Measurements from ENCODE around the gene FRMD4A.

The FRMD4A gene

DNA sequence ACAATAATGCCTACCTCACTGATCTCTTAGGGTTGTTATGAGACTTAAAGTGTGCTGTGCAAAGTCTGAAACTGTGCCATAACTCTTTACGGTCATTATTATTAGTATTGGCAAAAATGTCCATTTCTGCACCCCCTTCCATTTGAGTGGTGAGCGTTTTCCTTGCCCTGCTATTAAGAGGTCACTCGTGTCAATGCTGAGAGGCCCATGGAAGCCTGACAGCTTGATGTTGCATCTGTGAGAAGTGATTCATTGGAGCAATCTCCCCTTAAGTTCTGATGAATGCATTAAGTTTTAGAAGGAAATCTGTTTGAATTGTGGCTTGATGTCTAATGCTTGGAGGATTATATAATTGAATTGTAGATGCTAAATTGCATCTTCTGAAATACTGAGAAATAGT lies 253.3 kb downstream of the FRMD4A start:
- no peak for DNase-seq
- H3K27ac ChIP-seq (ENCODE audit: low read length), result no peak overlapping the region
- no peaks in the 10 kb centered on the region for H3K27me3 ChIP-seq (ENCODE audit: insufficient read depth, low read length, poor library complexity)
- no peak overlapping the region for H3K4me3 ChIP-seq (ENCODE audit: low read depth in 1 of 2, low read length in 2 of 2)
- H2AFZ ChIP-seq (ENCODE audit: low read depth, low read length), result no peak overlapping the region
- no peaks in the 10 kb centered on the region for H3K4me1 ChIP-seq (ENCODE audit: insufficient read depth, low read length)
- H4K20me1 ChIP-seq (ENCODE audit: insufficient read depth, low read length), result no peaks in the 10 kb centered on the region
- H3K9ac ChIP-seq (ENCODE audit: low read depth, low read length), result no peak overlapping the region
- ATAC-seq (ENCODE audit: insufficient read depth, low read depth), result no peak
- no peak for TF ChIP-seq EZH2 (IDR thresholded peaks at IDR 0.05; ENCODE audit: borderline replicate concordance, low read depth, low read length, severe bottlenecking)
- TF ChIP-seq, protein P1, sequence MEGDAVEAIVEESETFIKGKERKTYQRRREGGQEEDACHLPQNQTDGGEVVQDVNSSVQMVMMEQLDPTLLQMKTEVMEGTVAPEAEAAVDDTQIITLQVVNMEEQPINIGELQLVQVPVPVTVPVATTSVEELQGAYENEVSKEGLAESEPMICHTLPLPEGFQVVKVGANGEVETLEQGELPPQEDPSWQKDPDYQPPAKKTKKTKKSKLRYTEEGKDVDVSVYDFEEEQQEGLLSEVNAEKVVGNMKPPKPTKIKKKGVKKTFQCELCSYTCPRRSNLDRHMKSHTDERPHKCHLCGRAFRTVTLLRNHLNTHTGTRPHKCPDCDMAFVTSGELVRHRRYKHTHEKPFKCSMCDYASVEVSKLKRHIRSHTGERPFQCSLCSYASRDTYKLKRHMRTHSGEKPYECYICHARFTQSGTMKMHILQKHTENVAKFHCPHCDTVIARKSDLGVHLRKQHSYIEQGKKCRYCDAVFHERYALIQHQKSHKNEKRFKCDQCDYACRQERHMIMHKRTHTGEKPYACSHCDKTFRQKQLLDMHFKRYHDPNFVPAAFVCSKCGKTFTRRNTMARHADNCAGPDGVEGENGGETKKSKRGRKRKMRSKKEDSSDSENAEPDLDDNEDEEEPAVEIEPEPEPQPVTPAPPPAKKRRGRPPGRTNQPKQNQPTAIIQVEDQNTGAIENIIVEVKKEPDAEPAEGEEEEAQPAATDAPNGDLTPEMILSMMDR (IDR thresholded peaks at IDR 0.05; ENCODE audit: borderline replicate concordance, extremely low read depth, low read length, poor library complexity, severe bottlenecking), result no peak
- peaks cover 4% of the 10 kb centered on the region for H3K9me3 ChIP-seq (ENCODE audit: insufficient read depth, low read length, severe bottlenecking)
- H3K4me2 ChIP-seq (ENCODE audit: insufficient read depth, low read length), result no peak overlapping the region
- H3K36me3 ChIP-seq (ENCODE audit: insufficient read depth, low read length), result no peaks in the 10 kb centered on the region
- H3K79me2 ChIP-seq (ENCODE audit: insufficient read depth, low read length), result no peaks in the 10 kb centered on the region

DNA sequence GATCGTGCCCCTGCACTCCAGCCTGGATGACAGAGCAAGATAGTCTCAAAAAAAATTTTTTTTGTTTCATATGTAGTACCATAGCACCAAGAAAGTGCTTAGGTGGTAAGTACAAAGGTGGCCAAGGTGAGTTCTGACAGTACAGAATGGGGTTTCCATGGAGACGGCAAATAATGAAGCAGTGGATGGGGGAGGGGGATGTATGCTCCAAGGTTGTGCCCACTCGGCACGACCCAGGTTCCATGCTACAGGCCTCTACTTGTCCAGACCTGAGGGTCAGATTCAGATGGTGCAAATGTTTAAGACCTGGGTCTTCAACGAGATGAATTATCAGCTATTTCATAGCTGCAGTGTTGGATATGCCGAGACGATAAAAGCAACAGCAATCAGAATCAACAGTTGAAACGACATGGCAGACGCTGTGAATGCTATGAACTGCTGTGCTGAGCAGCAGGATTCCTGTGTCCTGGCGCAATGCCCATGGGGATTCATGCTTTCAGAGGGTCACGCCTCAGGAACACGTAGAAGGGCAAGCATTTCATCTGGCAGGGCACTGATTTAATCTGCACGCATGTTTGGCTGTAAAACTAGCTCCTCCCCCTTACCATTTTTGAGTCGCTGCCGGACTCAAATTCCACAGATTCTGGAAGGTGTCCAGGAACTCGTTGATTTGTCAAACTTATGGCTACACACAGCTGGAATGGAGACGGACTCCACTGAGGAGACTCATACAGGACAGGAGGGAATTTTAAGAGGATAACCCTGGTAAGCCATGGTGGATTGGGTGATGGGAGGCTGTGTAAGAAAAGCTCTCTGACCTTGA lies 256.5 kb downstream of the FRMD4A start:
- Histone ChIP-seq H4K20me1 (ENCODE audit: insufficient read depth, low read length) (no peaks in the 10 kb centered on the region), H2AFZ (ENCODE audit: low read depth, low read length) (no peak overlapping the region), H3K4me2 (ENCODE audit: insufficient read depth, low read length) (no peak overlapping the region), H3K9me3 (ENCODE audit: insufficient read depth, low read length, severe bottlenecking) (peaks cover 4% of the 10 kb centered on the region), H3K4me3 (ENCODE audit: low read depth in 1 of 2, low read length in 2 of 2) (no peak overlapping the region), H3K36me3 (ENCODE audit: insufficient read depth, low read length) (no peaks in the 10 kb centered on the region), H3K27ac (ENCODE audit: low read length) (no peak overlapping the region), H3K4me1 (ENCODE audit: insufficient read depth, low read length) (no peaks in the 10 kb centered on the region), H3K79me2 (ENCODE audit: insufficient read depth, low read length) (no peaks in the 10 kb centered on the region), H3K27me3 (ENCODE audit: insufficient read depth, low read length, poor library complexity) (no peaks in the 10 kb centered on the region), H3K9ac (ENCODE audit: low read depth, low read length) (no peak overlapping the region)
- DNase-seq, result no peak
- no peak for ATAC-seq (ENCODE audit: insufficient read depth, low read depth)
- TF ChIP-seq, protein P1 (IDR thresholded peaks at IDR 0.05; ENCODE audit: borderline replicate concordance, extremely low read depth, low read length, poor library complexity, severe bottlenecking), result no peak
- no peak for TF ChIP-seq EZH2 (IDR thresholded peaks at IDR 0.05; ENCODE audit: borderline replicate concordance, low read depth, low read length, severe bottlenecking)

DNA sequence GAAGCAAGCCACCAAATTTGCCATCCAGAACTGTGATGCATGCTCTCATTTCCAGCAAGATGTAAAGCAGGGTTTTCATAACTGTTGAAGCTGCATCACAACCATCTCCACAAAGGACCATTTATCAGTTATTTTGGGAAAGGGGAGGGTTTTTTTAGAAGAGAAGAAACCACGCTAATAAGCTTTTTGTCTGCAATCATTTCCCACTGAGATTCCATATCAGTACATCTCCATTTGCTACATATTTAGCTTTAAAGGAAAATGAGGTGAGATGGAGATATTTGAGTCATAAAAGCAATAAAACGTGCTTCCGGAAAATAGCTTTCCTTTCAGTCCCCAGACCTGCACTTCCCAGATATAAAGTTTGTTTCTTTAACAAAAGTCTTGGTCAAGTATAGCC lies 258.2 kb downstream of the FRMD4A start:
- no peak overlapping the region for H3K4me3 ChIP-seq (ENCODE audit: low read depth in 1 of 2, low read length in 2 of 2)
- no peak overlapping the region for H2AFZ ChIP-seq (ENCODE audit: low read depth, low read length)
- H3K27ac ChIP-seq (ENCODE audit: low read length), result no peak overlapping the region
- ATAC-seq (ENCODE audit: insufficient read depth, low read depth), result no peak
- no peak overlapping the region for H3K4me2 ChIP-seq (ENCODE audit: insufficient read depth, low read length)
- no peaks in the 10 kb centered on the region for H3K27me3 ChIP-seq (ENCODE audit: insufficient read depth, low read length, poor library complexity)
- H3K9ac ChIP-seq (ENCODE audit: low read depth, low read length), result no peak overlapping the region
- H4K20me1 ChIP-seq (ENCODE audit: insufficient read depth, low read length), result no peaks in the 10 kb centered on the region
- TF ChIP-seq, protein P1 (IDR thresholded peaks at IDR 0.05; ENCODE audit: borderline replicate concordance, extremely low read depth, low read length, poor library complexity, severe bottlenecking), result no peak
- no peak for TF ChIP-seq EZH2 (IDR thresholded peaks at IDR 0.05; ENCODE audit: borderline replicate concordance, low read depth, low read length, severe bottlenecking)
- no peaks in the 10 kb centered on the region for H3K9me3 ChIP-seq (ENCODE audit: insufficient read depth, low read length, severe bottlenecking)
- DNase-seq, result no peak
- H3K79me2 ChIP-seq (ENCODE audit: insufficient read depth, low read length), result no peaks in the 10 kb centered on the region
- no peaks in the 10 kb centered on the region for H3K36me3 ChIP-seq (ENCODE audit: insufficient read depth, low read length)
- no peaks in the 10 kb centered on the region for H3K4me1 ChIP-seq (ENCODE audit: insufficient read depth, low read length)
